C4-2B (cell line): ENCODE results near the gene FOXO6.
A peak's percentile ranks its signal among the peaks of the same experiment; 100 is the strongest.

Experiments
- H3K27ac ChIP-seq: fragments of 450-650 bp; 2 replicates; pipeline ENCODE4 v1.5.1; 2017
- CTCF ChIP-seq: fragments of 450-650 bp; conservative IDR thresholded peaks from 2 replicates; pipeline ENCODE4 v1.5.1; 2017; ENCODE audit warnings: mild to moderate bottlenecking
- ZFX ChIP-seq: fragments of 450-650 bp; IDR thresholded peaks from 2 replicates; pipeline ENCODE4 v1.6.1; 2017

FOXO6 gene

GRCh38 chr1:41355761-41356160 lies 5.5 kb upstream of the FOXO6 start:
- H3K27ac ChIP-seq: no peak overlapping the region
- TF ChIP-seq CTCF (no peak), ZFX (no peak)

GRCh38 chr1:41356752-41357151 lies 4.5 kb upstream of the FOXO6 start:
- TF ChIP-seq ZFX (no peak), CTCF (no peak)

GRCh38 chr1:41357451-41358101 lies 3.7 kb upstream of the FOXO6 start:
- TF ChIP-seq ZFX (no peak), CTCF (no peak)
- H3K27ac ChIP-seq: no peak overlapping the region; the same call in 1 of the 2 replicates

More at GRCh38 chr1:41356752-41357151, 4.5 kb upstream of the FOXO6 start:
- no peak overlapping the region for H3K27ac ChIP-seq

- TF ChIP-seq CTCF: no peak
- no peak for TF ChIP-seq ZFX
- H3K27ac ChIP-seq: no peak overlapping the region; the same call in 1 of the 2 replicates
Measured at GRCh38 chr1:41358131-41359021, 2.9 kb upstream of the FOXO6 start.

GRCh38 chr1:41359211-41360073 lies 1.8 kb upstream of the FOXO6 start:
- no peak for TF ChIP-seq ZFX
- TF ChIP-seq CTCF: no peak
- no peak overlapping the region for H3K27ac ChIP-seq

- H3K27ac ChIP-seq: peak overlapping the region; percentile 24
- TF ChIP-seq CTCF (no peak), ZFX (no peak)
Measured at GRCh38 chr1:41360074-41360785, 1.0 kb upstream of the FOXO6 start.
